HG02970 (cell line): ENCODE results near the gene PSMC5.

Source experiments
- ATAC-seq: cut with Tn5 transposase; IDR thresholded peaks from one replicate; pipeline ENCODE4 v1.9.1; 2021; ENCODE audit warnings: mild to moderate bottlenecking, moderate library complexity, moderate number of reproducible peaks; ENCODE audit not compliant: unreplicated experiment, low FRiP score

The PSMC5 gene

DNA sequence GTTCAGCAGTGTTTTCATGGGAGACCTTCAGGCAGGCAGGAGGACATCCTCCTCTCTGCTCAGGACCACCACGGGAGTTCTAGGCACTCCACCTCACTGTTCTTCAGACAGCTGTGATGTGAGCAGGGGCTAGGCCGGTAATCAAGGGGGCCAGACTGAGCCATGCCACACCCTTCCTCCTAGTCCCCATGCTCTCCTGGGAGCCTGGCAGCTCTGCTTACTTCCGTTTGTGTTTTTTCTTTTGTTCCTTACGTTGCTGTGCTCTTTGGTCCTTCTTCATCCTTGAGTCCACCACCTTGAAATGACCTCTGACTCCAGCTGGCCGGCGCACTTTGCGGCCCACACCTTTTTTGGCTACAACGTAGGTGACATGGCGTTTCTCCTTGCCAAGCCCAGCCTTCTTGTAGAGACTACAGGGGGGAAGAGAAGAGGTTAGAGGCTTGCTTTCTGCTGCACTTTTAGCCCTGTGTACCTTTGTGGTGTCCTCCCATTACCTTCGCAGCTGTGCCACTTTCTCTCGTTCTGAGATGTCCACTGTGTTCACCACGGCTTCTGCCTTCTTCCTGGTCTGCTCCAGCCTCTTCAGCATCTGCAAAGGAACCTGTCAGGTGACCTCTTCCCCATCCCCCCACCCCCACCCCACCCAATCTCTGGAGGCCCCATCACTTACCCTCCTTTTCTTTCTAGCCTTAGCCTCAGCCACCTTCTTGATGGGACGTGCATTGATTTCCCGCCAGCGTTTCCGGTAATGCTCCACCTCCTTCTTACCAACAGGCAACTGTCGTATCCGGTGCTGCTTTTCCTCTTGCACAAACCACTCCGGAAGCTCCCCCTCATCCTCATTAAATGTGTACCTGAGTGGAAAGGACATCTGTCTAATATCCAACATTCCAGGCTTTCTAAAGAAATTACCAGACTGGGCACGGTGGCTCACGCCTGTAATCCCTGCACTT lies 7.4 kb upstream of the PSMC5 start:
- ATAC-seq: no peak

DNA sequence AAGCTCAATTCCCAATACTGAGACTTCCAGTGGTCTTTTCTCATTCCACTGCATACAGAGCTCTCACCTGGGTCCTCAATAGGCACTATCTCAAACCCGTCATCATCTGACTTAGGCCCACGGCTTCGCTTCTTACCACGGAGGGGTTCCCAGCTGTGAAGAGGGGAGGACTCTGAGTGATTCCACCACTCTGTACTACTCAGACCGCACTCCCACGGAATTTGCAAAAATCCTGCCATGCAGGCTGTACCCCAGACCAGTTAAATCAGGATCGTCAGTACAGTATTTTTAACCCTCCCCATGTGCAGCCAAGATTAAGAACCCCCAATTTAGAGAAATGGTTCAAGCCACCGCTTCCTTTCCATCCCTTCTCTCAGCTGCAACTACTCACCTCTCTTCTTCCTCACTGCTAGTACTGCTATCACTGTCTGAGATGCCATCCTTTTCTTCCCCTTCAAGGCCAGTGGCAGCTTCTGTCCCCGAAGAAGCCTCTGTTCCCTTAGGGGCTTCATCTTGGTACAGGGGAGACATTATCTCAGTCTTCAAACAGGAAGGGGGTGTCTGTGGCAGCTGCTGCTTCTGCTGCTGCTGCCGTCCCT lies 6.2 kb upstream of the PSMC5 start:
- no peak for ATAC-seq

DNA sequence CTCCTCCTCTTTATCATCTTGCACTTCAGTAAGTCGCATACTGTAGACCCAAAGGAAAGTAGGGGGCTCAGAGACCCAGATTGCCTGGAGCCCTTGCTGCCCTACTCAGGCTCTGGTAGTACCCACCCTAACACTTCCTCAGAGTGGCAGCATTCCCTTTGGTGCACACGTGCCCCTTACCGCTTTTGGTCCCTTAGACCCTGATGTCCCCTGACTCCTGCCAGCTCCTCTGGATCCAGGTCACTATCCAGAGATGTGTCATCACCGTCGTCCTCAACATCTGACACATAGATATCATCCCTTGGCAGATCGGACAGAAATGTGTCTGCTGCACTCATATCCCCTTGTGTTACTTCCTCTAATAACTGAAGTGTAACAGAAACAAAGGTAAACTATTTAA lies 5.4 kb upstream of the PSMC5 start:
- no peak for ATAC-seq

DNA sequence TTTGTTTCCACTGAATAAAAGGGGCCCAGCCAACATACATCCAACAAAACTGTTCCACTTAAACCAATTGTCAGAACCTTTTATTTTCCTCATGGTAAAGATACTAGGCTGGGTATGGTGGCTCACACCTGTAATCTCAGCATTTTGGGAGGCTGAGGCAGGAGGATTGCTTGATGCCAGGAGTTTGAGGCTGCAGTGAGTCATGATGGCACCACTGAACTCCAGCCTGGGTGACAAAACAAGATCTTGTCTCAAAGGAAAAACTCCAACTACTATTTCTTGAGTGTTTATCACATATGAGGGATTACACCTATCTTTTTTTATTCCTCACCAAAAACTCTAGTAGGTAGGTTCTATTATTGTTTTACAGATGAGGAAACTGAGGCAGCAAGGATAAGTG lies 4.7 kb upstream of the PSMC5 start:
- ATAC-seq: no peak

DNA sequence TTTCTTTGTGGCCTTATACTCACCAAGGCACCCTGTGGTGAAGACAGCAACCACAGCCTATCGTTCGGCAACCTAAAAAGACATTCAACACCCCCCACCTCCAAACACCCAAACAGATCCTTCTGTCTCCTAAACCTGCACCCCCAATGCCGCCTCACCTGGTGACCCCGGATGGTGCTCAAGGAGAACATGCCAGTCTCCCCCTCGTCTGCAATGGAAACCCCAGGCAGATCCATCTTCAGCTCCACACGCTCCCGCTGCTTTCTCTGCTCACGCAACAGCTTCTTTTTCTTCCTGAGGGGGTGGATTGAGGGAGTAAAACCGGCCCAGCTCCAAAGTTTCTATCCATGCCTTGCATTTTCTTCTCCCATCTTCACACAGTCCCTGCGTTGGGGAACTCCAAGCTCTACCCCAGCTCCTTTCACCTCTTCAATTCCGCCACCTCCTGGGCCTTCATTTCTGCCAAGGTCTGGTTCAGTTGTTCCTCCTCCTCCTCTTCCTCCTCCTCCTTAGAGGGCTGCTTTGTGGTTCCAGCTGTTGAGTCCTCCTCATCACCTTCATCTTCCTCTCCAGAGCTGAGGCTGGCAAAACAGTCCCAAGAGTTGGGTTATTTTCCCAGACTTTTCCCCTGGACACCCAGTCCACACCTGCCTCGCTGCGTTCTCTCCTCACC lies 3.4 kb upstream of the PSMC5 start:
- ATAC-seq: no peak

DNA sequence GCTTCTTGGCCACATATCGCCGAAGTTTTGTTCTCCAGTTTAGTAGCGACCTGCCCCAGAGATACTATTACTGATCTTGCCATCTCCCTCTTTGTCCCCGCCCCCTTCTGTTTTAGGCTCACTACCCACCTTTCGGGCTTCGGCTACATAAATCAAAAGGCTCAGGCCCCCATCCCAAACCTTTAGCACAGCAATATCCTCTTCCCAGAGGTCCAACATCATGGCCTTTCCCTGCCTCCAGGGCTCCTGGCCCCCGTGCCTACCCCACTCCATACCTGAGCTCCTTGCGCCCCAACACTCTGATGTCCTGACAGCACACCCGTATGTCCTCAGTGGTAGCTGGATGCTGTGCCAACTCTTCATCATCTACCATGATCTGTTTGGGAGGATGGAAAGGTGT lies 2.9 kb upstream of the PSMC5 start:
- no peak for ATAC-seq

DNA sequence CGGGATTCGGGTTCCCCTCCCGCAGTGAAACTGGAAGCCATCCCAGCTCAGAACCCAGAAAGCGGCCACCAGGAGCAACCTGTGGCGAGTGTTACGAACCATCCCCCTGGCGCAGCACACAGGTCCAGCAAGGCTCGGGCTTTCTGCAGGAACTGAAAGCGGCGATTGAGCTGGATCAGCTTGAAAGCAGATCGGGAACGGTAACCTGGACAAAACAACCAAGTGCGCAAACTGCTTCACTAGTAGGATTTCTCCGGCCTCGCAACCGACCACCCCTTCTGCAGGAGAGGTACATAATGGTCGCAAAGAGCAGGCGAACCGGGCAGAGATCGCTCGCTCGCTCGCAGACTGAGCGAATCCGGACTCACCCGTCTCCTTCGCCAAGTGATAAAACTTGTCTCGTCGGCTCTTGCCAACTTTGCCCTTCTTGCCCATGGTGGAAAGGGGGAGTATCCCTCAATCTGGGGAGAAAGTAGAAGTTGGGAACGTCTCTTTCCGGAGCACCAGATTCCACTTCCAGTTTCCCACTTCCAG lies 696 bp upstream of the PSMC5 start:
- ATAC-seq: no peak

DNA sequence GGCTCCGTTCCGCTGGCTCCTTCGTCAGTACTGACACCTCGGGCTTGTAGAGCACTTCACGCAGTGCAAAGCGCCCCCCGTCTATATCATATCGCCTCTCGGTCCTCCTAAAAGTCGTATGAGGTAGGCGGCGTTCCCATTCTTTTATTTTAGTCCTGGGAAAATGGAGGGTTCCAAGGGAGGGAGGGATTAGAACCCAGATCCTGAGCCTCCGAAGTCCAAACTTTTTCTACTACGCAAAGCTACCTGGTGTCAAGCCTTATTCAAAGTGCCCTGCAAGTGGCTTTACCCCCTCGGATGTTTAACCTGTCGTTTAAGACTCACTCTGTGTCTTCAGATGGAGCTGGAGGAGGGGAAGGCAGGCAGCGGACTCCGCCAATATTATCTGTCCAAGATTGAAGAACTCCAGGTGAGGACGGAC lies 580 bp downstream of the PSMC5 start:
- ATAC-seq: no peak

DNA sequence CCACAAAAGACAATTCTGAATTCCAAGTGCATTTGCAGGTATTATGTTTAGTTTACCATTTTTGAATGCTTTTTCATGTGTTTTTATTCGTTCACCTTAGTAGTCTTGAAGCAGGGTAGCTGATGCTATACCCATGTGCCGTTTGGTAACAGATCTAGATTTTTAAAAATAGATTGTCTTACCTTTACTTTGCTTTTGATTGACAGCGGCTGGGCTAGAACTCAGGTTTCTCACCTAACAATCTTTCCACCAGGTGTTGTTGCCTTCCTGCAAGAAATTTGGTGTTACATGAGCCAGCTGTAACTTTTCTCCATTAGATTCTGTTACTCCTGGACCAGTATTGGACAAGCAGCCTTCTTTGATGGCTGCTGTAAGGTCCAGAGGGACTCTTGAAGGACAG lies 1.7 kb downstream of the PSMC5 start:
- no peak for ATAC-seq

DNA sequence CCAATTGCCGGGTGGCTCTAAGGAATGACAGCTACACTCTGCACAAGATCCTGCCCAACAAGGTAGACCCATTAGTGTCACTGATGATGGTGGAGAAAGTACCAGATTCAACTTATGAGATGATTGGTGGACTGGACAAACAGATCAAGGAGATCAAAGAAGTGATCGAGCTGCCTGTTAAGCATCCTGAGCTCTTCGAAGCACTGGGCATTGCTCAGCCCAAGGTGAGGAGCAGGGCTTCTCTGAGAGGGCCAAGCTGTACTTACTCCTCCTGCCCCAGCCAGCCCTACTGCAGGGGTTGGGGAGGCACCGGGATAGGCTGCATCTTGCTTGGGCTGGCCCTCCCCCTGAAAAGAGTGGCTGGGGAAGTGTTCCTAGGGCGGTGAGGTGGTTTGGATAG lies 3.0 kb downstream of the PSMC5 start:
- no peak for ATAC-seq

DNA sequence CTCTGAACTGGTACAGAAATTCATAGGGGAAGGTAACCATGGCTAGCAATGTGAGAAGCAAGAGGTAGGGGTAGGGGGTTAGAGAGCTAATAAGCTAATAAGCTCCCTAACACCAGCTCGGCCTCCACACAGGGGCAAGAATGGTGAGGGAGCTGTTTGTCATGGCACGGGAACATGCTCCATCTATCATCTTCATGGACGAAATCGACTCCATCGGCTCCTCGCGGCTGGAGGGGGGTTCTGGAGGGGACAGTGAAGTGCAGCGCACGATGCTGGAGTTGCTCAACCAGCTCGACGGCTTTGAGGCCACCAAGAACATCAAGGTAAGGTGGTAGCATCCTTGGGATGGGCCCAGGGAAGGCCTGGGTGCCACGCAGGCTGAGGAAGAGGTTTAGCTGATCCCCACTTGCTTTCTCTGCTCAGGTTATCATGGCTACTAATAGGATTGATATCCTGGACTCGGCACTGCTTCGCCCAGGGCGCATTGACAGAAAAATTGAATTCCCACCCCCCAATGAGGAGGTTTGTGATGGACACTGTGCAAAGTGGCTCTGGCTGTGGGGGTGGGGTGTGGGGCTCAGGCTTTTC lies 3.8 kb downstream of the PSMC5 start:
- ATAC-seq: no peak

DNA sequence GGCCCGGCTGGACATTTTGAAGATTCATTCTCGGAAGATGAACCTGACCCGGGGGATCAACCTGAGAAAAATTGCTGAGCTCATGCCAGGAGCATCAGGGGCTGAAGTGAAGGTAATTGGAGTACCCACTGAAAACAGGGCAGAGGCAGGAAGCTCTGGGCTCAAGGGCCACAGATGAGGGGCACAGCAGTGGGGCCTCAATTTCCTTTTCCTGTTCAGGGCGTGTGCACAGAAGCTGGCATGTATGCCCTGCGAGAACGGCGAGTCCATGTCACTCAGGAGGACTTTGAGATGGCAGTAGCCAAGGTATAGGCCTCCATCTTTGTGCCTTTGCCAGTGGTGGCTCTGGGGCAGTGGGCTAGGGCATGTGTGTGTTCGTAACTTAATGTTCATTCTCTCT lies 4.3 kb downstream of the PSMC5 start:
- ATAC-seq: no peak

DNA sequence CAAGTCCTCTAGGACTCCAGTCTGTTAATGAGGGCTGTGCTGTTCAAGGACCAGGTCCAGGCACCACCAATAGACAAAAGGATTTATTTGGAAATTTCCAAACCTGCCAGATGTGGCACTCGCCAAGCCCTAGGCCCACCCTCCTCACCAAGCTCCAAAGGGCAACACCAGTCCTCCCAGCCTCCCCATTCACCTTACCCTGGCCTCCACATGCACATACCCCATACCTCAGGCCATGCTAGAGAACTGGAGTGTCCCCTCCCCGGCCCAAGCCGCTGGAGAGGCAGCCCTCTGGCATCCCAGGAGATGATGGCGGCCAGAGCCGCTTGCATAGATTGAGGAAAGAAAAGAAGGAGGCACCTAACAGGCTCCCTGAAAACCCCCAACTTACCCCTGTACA lies 4.8 kb downstream of the PSMC5 start:
- no peak for ATAC-seq

DNA sequence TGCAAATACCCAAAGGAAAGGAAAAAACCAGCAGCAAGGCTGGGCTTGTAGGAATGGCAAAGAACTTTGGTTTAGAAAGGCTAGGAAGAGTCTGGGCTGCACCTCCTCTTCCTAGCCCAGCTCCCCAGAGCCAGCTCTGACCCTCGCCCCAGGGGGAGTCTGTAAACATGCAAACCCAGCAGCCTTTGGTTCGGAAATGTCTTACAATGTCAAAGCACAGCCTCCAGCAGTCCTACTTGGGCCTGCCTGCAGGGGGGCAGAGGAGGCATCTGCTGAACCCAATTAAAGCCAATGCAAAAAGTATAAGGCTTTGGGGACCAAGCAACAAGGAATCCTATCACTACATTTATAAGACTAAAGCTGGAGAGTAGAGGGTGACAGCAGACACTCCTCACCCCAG lies 5.2 kb downstream of the PSMC5 start:
- ATAC-seq: no peak

DNA sequence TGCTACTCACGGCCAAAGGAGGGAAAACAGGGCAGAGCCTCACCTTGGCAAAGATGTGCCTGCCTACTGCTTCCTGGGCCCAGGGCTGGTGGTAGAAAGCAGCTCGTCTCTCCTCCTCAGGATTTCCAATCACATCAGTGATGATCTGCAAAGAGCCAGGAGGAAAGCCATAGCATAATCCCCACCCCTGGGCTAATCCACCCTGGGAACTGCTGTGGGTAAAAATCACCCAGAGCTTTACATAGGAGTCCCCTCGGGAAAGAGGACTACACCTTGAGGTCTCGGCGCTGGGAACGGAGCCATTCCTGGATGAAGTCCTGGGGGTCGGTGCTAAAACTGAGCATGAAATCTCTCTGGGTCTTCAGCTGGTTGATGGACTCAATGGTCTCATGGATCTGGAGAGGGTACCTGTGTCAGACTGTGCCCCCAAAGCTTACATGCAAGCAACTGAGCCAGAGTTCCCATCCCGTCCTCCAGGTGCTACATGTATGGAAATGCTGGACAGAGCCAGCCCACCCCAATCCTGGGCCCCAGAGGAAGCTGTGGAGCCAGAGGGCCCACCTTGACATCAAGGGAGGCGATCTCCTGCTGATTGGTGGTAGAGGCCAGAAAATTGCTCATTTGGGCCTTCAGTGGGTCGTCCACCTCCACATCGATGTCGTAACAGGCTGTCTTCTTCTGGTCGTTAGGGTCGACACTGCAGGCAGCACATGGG lies 6.0 kb downstream of the PSMC5 start:
- no peak for ATAC-seq

DNA sequence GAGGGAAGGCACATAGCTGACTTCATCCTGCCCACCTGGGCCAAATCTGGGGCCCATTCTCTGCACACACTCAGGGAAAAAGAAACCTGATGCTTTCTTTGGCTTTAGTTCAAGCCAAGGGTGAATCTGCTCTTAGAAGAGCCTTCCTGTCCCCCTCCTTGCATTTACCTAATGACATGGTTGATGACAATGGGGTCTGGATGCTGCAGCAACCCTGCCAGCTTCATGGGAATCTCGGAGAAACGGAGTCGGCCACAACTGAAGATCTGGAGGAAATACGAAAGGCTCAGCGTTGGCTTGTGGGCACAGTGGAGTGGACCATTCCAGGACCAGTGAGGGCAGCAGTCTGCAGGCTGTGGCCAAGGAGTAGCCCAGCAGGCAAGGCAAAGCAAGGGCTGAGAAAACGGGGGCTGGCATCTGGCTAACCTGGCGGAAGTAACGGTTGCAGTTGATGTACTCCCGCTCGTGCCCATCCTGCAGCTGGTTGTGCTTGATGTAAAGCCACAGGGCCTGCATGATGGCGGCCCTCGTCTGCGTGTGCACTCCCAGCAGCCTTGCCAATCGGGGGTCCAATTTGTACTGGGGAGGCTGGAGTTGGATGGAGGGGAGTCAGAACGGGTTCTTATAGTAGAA lies 6.6 kb downstream of the PSMC5 start:
- ATAC-seq: no peak

DNA sequence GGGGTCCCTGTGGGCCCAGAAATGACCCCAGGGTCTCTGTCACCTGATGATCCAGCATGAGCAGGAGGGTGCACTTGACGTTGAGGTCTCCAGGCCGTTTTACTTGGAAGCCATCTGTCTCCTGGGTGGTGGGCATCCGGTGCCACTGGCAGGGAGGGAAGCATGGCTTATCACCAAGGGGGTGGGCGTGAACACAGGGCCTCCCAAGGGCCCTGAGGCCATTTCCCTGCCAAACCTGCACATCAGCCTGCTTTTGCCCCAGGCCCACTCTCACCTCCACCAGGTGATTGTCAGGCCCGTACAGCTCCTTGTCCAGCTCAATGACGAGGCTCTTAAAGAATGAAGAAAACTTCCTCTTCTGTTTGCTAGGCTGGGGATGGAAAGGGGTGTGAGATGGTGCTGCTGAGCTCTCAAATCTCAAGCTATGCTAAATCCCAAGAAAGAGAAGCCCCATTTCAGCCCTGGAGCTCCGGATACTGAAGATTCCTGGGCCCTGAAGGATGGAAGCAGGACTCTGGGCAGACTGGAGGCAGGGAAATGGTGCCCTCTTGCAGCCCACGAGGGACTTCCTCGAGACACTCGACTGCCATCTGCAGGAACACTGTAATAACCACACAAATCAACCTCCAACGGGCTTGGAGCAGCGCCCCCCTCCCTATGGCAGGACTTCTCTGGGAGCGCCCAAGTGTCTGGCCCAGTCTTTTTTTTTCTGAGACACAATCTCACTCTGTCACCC lies 7.4 kb downstream of the PSMC5 start:
- ATAC-seq: no peak

DNA sequence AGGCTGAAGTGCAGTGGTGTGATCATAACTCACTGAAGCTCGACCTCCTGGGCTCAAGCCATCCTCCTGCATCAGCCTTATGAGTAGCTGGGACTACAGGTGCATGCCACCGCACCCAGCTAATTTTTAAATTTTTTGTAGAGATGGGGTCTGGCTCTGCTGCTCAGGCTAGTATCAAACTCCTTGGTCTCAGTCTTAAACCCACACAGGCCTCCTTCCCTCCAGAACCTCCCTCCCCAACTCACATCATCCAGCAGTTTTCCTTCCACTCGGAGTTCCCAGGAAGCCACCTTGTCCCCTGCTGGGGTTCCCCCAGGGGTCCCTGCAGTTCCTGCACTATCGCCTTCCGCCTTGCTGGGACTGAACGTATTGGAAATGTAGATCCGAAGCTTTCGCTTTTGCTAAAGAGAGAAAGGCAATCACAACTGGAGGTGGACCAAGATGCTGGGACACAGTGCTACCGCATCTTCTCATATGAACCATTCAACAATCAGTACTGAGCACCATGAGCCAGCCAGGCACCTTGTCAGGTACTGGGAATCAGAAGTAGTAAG lies 8.0 kb downstream of the PSMC5 start:
- no peak for ATAC-seq

DNA sequence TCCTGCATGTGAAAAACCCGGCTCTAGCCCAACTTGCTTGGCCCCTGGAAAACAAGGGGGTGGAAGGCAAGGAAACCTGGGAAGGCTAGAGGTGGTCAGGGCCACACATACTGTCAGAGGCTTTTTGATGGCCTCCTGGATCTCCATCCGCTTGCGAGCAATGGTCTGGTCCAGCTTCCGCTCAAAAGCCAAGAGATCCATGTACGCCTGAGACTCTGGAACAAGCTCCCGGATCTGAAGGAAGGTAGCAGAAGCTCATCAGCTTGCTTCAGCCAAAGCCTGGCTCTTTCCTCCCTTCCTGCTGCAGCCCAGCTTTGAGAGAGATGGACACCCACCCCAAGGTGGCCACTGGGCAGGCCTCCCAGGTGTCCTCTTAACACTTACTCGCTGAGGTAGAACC lies 9.6 kb downstream of the PSMC5 start:
- no peak for ATAC-seq
